SW 1271 (cell line): ENCODE results near the gene HHLA2.
"Not testable (repeated sequence)": the region's sequence is repeated elsewhere in the genome, so short reads cannot be mapped to it uniquely, and the experiment has no call there.

Source experiments
- DNase-seq, 2 experiments: peaks; one replicate each; lab custom pipeline; 2025; lab: John Stamatoyannopoulos, UW

The HHLA2 gene

DNA sequence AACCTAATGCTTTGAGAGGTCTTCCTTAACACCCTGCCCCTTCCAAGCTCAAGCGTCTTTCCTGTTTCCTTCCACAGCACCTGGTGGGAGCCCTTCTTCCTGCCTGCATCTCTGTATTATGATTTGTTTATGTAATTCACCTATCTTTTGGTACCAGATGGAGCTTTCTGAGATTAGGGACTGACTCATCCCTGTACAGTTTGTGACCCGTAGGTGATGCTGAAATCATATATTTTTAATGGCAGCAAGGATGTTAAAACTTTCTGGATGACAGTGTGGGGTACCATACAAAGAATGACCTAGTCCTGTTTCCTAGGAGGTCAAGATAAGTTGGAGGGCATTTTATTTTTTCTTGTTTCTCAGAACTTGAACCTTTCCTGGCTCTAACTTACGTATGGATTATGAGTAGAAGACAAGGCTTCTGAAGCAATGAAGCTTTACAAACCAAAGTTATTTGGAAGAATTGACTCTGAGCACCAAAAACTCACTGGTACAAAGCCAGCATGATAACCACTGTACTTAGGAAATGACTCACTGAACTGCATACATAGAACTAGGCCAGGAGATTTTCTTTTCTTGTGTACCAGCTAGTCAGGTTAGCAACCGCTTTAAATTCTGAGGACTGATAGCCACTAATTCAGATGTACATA lies 46.6 kb downstream of the HHLA2 start:
- DNase-seq = no peak

DNA sequence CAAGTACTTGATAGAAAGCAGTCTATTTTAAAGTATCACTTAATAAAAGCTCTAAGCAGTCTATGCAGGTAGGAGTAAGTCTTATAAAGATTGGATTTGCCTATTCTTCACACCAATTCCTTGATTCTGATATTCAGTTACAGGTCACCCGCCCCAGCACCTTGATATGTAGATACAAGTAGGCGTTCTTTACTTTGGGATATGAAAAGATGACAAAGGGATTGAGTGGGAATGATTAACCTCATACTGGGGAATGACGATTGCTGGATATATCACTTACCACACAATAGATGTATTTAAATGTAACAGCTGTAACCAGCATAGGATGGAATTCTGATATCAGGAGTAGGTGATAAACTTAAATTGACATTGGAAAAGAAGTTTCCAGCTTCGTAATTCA lies 47.1 kb downstream of the HHLA2 start:
- DNase-seq = no peak

DNA sequence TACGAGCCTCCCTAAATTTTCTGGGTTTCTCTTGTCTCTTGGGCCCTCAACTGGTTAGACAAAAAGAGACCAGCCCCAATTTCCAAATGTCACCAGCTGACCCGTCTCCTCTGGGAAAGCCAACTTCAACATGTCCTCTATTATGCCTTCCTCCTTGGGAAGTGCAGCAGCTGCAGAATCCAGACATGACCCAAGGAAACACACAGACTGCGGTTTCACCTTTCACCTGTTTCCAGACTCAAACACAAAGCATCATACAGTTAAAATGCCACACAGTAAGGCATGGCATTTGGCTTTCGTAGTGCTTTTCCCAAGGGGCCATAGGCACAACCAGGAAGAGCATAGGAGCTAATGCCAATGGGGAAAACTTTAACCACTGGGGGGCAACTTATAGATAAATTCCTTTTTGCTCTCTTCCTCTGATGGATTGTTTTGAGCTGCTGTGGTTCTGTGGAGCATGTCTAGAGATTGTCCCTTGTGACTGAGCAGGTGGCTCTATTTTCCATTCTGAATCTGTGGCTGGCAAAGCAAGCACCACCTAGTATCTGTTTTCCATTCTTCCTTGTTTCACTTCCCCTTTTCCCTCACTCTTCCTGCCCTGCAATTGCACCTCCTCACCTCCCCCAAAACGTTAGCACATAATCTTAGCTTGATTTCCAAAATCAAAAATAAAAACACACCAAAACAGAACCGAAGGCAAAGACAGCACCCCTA lies 49.3 kb downstream of the HHLA2 start:
- DNase-seq = no peak

DNA sequence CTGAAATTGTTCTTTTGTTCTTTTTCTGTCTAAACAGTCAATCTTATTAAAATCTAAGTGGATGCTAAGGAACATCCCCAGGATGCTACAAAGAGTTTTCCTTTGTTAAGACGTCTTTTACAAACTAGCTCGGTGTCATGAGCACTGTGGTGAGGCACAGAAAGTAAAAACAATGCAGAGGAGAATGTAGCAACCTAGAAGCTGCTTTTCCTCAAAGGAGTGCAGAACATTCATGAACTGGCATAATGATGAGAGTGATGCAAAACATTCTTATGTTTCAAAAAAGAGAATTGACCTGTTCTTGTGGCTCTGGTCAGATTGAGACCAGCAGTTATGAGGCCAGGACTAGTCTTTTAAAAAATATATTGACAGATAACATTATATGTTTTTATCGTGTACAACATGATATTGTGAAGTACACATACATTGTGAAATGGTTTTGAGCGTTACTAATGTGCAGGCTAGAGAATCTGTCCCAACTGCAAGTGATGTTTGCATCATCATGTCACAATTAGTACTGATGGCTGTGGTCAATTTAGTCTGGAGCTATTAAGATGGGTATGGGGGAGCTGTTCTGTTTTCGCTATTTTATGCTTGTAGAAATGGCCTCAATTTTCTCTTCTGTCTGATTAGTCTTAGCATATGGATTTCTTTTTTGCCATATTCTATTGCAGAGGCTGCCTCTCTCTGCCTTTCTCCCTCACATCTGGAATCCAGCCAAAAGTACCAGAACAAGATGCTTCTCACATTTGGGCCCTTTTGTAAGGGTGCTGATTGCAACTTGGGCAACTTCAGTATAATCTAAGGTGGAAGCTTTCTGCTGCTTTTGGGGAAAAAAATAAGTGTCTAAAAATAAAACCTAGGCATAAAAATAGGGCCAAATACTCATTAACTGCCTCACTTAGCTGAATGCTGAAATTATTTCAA lies 50.2 kb downstream of the HHLA2 start:
- no peak for DNase-seq

DNA sequence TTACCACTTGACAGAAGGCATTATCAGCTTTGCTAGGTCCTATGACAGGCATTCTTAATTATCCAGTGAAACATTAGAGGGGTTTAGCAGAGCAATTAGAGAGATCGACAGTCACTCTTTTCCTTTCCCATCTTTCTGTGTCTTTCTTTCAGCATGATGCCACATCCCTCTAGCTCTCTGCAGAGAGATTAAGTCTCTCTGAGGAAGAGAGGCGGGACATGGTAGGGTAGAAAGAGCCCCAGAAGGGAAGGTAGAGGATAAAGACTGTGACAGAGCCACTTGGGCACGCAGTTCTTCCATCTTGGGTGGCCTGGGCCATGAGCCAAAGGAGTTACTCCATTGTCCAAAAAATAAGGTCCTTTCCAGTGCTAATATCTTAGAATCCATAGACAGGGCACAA lies 55.8 kb downstream of the HHLA2 start:
- DNase-seq = no peak

DNA sequence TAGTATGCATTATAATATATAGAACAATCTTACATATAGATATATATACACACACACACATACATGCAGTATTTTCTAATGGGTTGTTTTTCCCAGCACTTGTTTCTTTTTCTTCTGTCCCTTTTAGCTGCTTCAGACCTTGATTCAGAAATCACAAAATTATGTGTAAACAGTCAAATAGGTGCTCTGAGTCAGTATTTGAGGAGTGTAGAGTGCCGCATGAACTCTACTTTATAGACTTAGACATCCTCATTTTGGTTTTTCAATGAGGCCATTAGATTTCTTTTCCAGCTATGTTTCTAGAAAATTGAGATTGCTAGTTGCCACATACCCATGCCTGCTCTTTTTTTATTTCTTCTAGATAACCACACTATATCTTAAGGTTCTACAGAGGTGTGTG lies 58.2 kb downstream of the HHLA2 start:
- DNase-seq = no peak

DNA sequence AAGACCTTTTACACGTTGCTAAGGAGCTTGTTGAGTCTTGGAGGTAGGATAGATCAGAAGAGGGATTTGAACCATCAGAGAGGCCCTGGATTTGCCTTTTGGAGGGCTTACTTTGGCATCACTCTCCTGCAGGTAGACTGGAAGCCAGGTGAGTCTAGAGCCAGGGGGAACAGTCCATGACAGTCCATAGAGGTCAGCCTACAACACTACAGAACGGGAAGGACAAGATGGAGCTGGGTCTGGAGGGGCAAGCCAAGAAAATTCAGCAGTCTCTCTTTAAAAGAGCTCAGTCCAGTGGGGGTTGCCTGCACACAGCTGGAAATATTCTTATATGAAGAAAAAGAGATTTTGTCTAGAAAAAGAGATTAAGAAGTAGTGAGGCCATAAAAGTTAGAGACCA lies 60.7 kb downstream of the HHLA2 start:
- DNase-seq = no peak

DNA sequence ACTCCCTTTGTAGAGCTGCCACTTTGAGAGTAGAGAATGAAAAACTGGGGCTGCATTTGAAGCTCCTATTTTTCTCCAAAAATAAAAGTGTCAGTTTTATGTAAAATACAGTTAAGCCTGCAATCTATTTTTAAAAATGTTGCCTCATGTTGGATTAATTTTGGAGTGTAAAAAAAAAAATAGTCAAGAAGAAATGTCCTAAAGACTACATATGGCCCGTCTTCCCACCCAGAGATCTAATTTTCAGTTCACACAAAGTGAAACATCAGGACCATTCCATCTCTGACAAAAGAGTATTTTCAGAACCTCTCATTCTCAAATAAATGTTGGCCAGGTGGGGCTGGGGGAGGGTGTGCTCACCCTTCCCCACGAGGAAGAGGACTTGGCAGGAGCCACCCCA lies 62.7 kb downstream of the HHLA2 start:
- no peak for DNase-seq

DNA sequence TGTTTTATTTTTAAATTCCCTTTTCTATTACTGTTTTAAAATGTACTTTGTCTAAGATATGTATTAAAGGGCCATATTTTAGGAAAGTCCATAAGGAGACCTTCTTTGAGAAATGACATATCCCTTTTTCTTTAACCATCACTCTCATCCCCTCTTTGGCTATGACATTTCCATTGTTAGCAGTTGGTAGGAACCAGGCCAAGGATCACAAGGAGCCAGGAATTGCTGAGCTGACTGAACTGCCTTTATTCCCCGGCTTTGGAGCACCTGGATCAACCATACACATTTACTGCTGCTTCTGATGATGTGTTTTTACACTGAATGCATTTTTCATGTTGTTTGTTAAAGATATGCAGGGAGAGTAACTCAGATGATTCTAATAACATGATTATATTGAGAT lies 79.7 kb downstream of the HHLA2 start:
- DNase-seq = no peak

DNA sequence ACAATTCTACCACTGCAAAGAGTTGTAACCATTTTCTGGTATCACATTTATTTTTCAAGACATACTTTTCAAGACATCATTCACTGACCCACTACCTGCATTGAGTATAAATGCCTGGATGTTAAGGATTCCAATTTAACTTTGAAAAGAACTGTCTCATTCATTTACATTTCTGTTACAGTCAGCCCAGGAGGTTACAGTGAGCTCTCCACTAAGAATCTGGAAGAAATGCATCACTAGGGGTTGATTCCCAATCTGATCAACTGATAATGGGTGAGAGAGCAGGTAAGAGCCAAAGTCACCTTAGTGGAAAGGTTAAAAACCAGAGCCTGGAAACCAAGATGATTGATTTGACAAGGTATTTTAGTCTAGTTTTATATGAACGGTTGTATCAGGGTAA lies 81.0 kb downstream of the HHLA2 start:
- DNase-seq = no peak

DNA sequence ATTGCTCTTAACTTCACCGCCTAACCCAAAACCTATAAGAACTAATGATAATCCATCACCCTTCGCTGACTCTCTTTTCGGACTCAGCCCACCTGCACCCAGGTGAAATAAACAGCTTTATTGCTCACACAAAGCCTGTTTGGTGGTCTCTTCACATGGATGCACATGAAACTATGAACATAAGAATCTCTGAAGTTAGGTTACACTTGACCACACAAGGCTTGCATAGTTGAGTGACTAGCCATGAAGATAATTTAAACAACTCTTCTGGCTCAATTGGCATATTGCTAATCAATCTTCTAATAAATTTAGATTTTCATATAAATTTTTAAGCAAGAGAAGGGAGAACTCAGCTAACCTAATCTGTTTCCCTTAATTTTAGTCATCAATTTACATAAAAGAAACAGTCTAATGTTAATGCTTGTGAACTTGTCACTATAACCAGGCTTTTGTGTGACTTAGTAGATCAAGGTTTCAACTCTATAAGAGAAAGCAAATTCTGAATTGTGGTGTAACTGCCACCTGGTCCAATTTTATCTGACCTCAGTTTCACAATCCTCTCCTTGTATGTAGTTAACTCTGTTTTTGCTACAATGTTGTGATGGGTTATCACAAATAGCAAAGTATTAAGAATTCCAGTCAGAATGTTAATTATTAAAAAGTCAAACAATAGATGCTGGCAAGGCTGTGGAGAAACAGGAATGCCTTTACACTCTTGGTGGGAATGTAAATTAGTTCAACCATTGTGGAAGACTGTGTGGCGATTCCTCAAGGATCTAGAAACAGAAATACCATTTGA lies 82.0 kb downstream of the HHLA2 start:
- no peak for DNase-seq

DNA sequence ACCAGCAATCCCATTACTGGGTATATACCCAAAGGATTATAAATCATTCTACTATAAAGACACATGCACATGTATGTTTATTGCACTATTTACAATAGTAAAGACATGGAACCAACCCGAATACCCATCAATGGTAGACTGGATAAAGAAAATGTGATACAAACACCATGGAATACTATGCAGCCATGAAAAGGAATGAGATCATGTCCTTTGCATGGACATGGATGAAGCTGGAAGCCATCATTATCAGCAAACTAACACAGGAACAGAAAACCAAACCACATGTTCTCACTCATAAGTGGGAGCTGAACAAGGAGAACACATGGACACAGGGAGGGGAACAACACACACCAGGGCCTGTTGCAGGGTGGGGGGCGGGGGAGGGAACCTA lies 82.6 kb downstream of the HHLA2 start:
- DNase-seq = not testable (repeated sequence)

DNA sequence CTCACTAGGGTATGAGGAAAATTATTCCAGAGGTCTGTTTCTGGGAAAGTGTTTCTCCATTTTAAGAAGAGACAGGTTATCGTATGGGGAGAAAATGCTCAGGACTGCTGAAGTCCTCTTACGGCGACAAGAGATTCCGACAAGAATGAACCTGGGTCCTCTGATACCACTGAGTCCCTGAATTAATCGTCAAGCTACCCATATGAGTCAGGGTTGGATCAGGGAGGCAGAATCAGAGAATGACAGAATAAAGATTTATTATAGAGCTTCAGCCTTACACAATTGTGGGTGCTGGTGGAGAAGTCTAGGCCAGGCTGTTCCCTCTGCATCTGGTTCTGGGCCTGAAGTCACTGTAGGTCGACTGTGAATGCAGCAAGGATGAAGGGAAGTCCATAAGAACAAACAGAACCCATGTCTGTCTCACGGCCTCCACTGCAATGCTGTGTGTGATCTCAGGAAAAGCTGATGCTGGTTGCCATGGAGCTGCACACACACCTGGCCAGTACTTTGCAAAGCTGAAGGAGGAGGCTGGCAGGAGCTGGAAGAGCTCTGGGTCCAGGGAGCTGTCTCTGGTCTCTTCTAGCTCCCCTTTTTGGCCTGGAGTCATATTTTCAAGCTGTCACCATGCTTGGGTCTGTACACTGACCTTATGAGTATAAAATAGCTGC lies 83.9 kb downstream of the HHLA2 start:
- DNase-seq = no peak

DNA sequence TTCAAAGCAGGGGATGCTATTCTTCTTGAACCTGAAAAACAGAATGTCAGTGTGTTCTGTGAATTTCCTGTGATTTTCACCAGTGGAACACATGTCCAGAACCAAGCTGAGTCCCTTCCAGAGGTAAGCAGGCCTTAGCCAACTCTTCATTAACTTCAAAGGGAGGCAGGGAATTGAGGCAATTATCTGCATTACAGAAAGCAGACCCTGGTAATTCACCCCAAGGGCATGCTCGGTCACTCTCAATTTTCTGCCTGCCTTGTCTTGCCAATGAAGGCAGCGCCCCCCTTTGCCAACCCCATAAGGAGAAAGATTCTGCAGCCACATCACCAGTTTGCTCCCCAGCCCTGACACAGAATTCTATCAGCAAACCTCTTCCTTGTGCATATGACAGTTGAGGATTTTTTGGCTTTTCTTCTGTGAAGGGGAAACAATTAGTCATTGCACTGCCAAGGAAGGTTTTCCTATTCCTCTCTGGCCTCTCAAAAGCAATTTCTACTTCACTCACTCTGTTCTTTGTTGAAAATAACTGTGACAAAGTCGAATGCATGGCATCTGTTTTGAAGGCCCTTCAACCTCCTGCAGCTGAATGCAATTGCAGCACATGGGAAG lies 85.3 kb downstream of the HHLA2 start:
- DNase-seq = no peak

DNA sequence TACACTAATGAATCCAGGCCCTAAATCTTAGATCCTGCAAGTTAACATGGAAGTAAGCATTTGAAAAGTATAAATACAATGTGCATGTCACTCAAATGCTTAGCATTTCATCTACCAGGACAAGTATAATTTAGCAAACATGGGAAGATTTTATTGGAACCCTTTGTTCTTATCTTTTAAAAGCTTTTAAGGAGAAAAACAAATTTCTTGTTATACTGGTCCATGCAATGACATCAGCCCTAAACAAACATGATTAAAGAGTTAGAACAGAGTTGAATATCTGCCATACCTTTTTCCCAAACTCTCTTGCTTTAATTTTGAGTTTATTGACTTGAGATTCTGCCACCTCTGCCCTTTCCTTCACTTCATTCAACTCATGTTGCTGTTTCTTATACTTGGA lies 87.0 kb downstream of the HHLA2 start:
- no peak for DNase-seq

DNA sequence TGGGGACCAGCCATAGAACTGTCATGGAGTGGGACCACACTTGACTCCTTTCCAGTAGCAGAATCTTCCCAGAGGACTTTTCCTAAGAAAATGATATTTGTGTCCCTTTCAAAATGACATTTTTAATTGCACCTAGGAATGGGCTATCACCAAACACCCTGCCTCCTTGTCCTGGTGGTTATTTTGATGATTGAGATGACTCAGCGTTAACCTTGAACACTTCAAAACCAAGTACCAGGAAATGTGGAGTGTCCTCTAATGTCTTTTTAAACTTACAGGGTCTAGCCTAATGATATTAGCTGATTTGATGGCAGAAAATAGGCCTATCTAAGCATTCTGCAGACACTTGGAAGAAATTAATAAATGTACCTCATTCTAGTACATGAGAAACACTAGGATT lies 90.7 kb downstream of the HHLA2 start:
- no peak for DNase-seq

DNA sequence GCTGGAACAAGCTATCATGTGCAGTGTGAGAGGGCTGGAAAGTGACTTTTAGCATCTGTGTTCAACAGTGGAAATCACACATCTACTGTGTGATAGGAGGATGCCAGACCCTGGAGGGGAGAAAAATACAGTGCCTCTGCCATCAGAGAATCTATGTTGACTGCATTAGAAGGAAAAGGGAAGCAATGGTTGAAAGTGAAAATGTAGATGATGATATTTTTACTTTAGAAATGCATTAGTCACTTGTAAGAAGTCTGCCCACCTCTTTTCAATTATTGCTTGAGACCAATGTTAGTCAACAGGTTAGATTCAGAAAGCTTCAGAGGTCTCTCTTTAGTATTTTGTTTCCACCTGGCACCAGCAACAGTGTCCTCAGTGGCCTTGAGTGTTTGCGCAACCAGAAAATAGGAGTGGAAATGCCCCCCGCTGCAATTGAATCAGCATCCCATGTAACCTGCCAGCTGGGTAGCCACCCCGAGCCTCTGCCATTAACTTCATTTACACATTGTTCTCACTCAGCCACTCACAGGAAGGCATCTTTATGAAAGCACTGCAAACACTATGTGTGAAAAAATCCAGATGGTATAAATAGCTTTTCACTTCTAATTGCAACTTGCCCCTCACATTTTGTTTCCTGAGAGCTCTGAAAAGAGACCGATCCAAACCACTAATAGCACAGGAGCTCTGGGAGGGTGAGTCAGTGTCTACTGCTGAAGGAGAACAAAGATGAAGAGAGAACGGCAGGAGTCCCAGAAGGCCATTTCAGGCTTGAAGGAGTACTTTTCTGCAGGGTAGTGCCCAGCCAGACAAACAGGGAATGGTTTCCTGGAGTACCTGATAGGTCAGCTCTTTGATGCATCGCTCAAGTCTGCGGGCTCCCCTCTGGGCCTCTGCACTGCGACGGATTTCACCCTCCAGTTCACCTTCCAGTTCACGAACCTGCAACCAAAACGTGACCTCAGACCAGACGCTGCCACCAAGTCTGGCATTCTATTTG lies 92.1 kb downstream of the HHLA2 start:
- DNase-seq = no peak

DNA sequence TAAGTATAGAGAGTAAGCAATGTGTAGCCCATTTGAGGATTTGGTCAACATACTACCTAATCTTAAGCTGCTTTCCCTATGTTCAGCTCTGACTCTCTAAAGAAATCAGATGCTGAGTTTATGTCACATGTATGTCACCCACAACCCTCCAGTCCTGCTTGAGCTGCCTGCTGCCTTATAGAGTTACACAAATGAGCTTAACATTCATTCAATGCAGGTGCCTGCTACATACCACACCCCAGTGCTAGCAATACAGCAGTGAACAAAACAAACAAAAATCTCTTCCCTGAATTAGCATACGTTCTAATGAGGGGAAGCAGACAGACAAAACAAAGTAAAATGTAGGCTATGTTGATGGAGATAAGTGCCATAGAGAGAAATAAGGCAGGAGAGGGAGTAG lies 93.0 kb downstream of the HHLA2 start:
- no peak for DNase-seq

DNA sequence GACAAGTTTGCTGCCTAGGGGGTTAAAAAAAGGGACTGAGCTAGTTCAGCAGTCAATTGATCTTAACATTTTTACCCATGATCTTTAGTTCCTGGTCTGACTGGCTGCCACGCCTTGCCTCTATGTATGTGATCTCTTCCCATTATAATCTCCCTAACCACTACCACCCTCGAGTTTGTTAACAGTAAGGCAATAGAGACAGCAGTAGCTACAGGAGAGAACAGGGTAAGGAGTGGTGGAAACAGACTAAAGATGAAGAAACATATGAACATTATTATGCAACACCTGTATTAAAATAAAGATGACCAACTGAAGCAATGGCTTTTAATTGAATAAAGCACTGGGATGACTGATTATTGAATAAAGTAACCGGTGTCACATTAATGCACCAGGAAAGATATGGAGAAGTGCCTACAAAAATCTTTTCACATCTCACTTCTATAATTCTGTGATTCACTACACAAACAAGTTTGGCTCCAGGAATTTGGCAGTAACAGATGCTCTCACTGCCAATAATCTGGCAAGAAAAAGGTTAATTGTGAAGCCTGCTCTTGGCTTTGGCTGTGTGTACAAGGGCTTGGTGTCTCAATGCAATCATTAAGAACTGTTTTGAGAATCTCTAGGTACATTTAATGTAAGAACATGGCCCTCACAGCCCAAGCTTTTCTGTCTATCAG lies 95.7 kb downstream of the HHLA2 start:
- DNase-seq = no peak
